SK-N-SH (cell line): ENCODE results near the gene BMX. TPM values are rescaled to one million over a fixed set of nuclear protein-coding genes. Genes with fewer than 3 reads are reported as not detected.

ENCODE experiments used
- CTCF ChIA-PET: fragments of 300-600, 350-600 bp; formaldehyde crosslinking; extraction: SDS; loops from one replicate; lab custom pipeline; 2021; lab: Yijun Ruan, JAX
- POLR2A ChIA-PET: fragments of 350-600 bp; sonication (Branson Sonifier 250); formaldehyde crosslinking; extraction: SDS; loops from one replicate; lab custom pipeline; 2020; ENCODE audit warnings: antibody characterized with exemption, inconsistent platforms; lab: Yijun Ruan, JAX
- DNase-seq: peaks from one replicate; pipeline ENCODE4 v3.0.0; 2012
- H2AFZ ChIP-seq: fragments of 200-600 bp; sonication (generic); 2 replicates; pipeline ENCODE4 v1.8.1; 2016; ENCODE audit warnings: antibody characterized with exemption, mild to moderate bottlenecking, low read depth
- H3F3A ChIP-seq: fragments of 200-600 bp; sonication (generic); replicated peaks from 2 replicates; pipeline ENCODE3; 2016; ENCODE audit warnings: antibody characterized with exemption, mild to moderate bottlenecking; ENCODE audit not compliant: insufficient read depth
- H3K27ac ChIP-seq, 2 experiments: fragments of 200-500 bp in 1 of 2; fragments of 200-600 bp in 1 of 2; sonication (Bioruptor generic) in 1 of 2; sonication (generic), shearing (Covaris generic) in 1 of 2; 2 replicates each; pipeline versions ENCODE4 v1.5.1 to v1.6.1; 2014 to 2016; ENCODE audit warnings: low read depth in 2 of 2, inconsistent platforms in 1 of 2, low read length in 1 of 2, mild to moderate bottlenecking in 1 of 2, mixed read lengths in 1 of 2
- H3K27me3 ChIP-seq: fragments of 200-600 bp; sonication (generic), shearing (Covaris generic); 2 replicates; pipeline ENCODE4 v1.6.1; 2016; ENCODE audit warnings: mixed run types; ENCODE audit not compliant: insufficient read depth
- H3K36me3 ChIP-seq, 2 experiments: fragments of 200-500 bp in 1 of 2; fragments of 200-600 bp in 1 of 2; sonication (Bioruptor generic) in 1 of 2; sonication (generic) in 1 of 2; replicated peaks in 1 of 2; 2 replicates each; pipeline versions ENCODE3 to v1.5.1; 2014 to 2016; ENCODE audit warnings: low read length in 1 of 2, mild to moderate bottlenecking in 1 of 2; ENCODE audit not compliant: insufficient read depth in 2 of 2, control insufficient read depth in 1 of 2
- H3K4me1 ChIP-seq, 2 experiments: fragments of 200-500 bp in 1 of 2; fragments of 200-600 bp in 1 of 2; sonication (Bioruptor generic) in 1 of 2; sonication (generic), shearing (Covaris generic) in 1 of 2; 2 replicates each; pipeline versions ENCODE4 v1.5.1 to v1.6.1; 2014 to 2016; ENCODE audit warnings: low read depth in 1 of 2, low read length in 1 of 2, mixed run types in 1 of 2; ENCODE audit not compliant: insufficient read depth in 2 of 2, control insufficient read depth in 1 of 2
- H3K4me2 ChIP-seq: fragments of 200-600 bp; sonication (generic), shearing (Covaris generic); 2 replicates; pipeline ENCODE4 v1.6.1; 2017; ENCODE audit warnings: mixed run types
- H3K4me3 ChIP-seq, 2 experiments: fragments of 200-500 bp in 1 of 2; fragments of 200-600 bp in 1 of 2; sonication (Bioruptor generic) in 1 of 2; sonication (generic), shearing (Covaris generic) in 1 of 2; 2 replicates each; pipeline versions ENCODE4 v1.5.1 to v1.8.1; 2014 to 2016; ENCODE audit warnings: low read depth in 2 of 2, inconsistent platforms in 1 of 2, low read length in 1 of 2, mild to moderate bottlenecking in 1 of 2, mixed read lengths in 1 of 2, moderate library complexity in 1 of 2
- H3K79me2 ChIP-seq: fragments of 200-600 bp; sonication (generic); 2 replicates; pipeline ENCODE4 v1.8.1; 2017; ENCODE audit warnings: mild to moderate bottlenecking; ENCODE audit not compliant: insufficient read depth
- H3K9ac ChIP-seq: fragments of 200-600 bp; sonication (generic); 2 replicates; pipeline ENCODE4 v1.6.1; 2017; ENCODE audit warnings: mixed run types
- H3K9me2 ChIP-seq: fragments of 200-600 bp; sonication (generic); 2 replicates; pipeline ENCODE4 v1.6.1; 2017; ENCODE audit warnings: mixed run types
- H3K9me3 ChIP-seq: fragments of 200-600 bp; sonication (generic); 2 replicates; pipeline ENCODE4 v1.6.1; 2017; ENCODE audit warnings: mixed run types, mild to moderate bottlenecking, moderate library complexity
- H4K20me1 ChIP-seq: fragments of 200-600 bp; sonication (generic); 2 replicates; pipeline ENCODE4 v1.6.1; 2017; ENCODE audit warnings: mild to moderate bottlenecking, mixed run types; ENCODE audit not compliant: insufficient read depth
- ELF1 ChIP-seq: IDR thresholded peaks from 2 replicates; pipeline ENCODE4 v1.4.0; 2012
- EP300 ChIP-seq, 2 experiments: IDR thresholded peaks; 2 replicates each; pipeline versions ENCODE4 v1.4.0 to v1.6.1; 2012; ENCODE audit warnings: borderline replicate concordance in 1 of 2, low read depth in 1 of 2, low read length in 1 of 2
- FOSL2 ChIP-seq: IDR thresholded peaks from 2 replicates; pipeline ENCODE4 v1.4.0; 2012; ENCODE audit warnings: low read depth, mild to moderate bottlenecking, moderate library complexity, borderline replicate concordance
- GABPA ChIP-seq: IDR thresholded peaks from 2 replicates; pipeline ENCODE4 v1.4.0; 2012; ENCODE audit warnings: low read depth, mild to moderate bottlenecking
- GATA2 ChIP-seq: sonication (generic); formaldehyde crosslinking; IDR thresholded peaks from 2 replicates; pipeline ENCODE4 v1.5.0; 2020; ENCODE audit warnings: mild to moderate bottlenecking, missing genetic modification reagents
- JUND ChIP-seq: IDR thresholded peaks from 2 replicates; pipeline ENCODE4 v1.4.0; 2012
- RCOR1 ChIP-seq: fragments of 150-350 bp; IDR thresholded peaks from 2 replicates; pipeline ENCODE4 v1.6.1; 2017; ENCODE audit warnings: antibody characterized with exemption, low read length
- RFX5 ChIP-seq: IDR thresholded peaks from 2 replicates; pipeline ENCODE4 v1.6.1; 2012; ENCODE audit warnings: mild to moderate bottlenecking, improper control_type of control experiment, low read length
- SIN3A ChIP-seq: IDR thresholded peaks from 2 replicates; pipeline ENCODE4 v1.6.1; 2012; ENCODE audit warnings: low read depth, mild to moderate bottlenecking, low read length, moderate library complexity, borderline replicate concordance
- SMC3 ChIP-seq: IDR thresholded peaks from 2 replicates; pipeline ENCODE4 v1.6.1; 2012; ENCODE audit warnings: low read depth, low read length, improper control_type of control experiment
- TAF1 ChIP-seq: IDR thresholded peaks from 2 replicates; pipeline ENCODE4 v1.6.1; 2012; ENCODE audit warnings: low read depth, mild to moderate bottlenecking, low read length, moderate library complexity, borderline replicate concordance
- TEAD4 ChIP-seq: IDR thresholded peaks from 2 replicates; pipeline ENCODE4 v1.4.0; 2012; ENCODE audit warnings: mild to moderate bottlenecking, borderline replicate concordance; ENCODE audit not compliant: insufficient read depth
- polyA plus RNA-seq, 3 experiments: library from polyadenylated mRNA; depleted of rRNA; stranded (reverse); fragments of >200 nt; gene quantifications; 2 replicates each; pipeline ENCODE4 v1.2.3, GENCODE V29; 2012
- TF ChIP-seq, protein P1 (sequence below): IDR thresholded peaks from 2 replicates; pipeline ENCODE4; 2012
- TF ChIP-seq, protein P2 (sequence below): IDR thresholded peaks from 2 replicates; pipeline ENCODE4 v1.4.0; 2012; ENCODE audit warnings: low read depth, borderline replicate concordance
- TF ChIP-seq, protein P3 (sequence below): IDR thresholded peaks from 2 replicates; pipeline ENCODE4 v1.4.0; 2012; ENCODE audit warnings: low read depth, borderline replicate concordance

BMX gene
- polyA plus RNA-seq, 1 of the 3 experiments (the other 2 are of a cell fraction) = not detected

DNA sequence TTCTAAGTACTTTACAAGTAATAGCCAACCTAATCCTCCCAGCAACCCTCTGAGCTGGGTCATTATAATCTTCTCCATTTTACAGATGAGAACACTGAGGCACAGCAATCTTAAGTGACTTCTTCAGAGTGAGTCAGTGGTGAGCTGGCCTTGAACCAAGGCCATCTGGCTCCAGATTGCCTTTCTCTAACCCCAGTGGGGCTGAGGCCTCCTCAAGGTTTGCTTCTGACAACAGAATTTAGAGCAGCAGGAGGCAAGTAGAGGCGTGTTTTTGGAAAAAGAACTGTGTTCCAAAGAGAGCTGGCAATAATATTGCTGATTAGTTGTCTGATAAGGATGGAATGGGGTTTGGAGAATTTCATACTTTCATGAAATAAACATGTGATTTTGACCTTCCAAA lies 48.7 kb upstream of the BMX start (continued):
- TF ChIP-seq, protein P1, sequence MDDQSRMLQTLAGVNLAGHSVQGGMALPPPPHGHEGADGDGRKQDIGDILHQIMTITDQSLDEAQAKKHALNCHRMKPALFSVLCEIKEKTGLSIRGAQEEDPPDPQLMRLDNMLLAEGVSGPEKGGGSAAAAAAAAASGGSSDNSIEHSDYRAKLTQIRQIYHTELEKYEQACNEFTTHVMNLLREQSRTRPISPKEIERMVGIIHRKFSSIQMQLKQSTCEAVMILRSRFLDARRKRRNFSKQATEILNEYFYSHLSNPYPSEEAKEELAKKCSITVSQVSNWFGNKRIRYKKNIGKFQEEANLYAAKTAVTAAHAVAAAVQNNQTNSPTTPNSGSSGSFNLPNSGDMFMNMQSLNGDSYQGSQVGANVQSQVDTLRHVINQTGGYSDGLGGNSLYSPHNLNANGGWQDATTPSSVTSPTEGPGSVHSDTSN = peak; percentile 38; the same call in 1 of the 2 replicates
- TF ChIP-seq JUND (0 out of 2 replicates have a peak, but pooled peaks have one; percentile 9), ELF1 (no peak), TEAD4 (no peak), TAF1 (no peak), RFX5 (no peak), RCOR1 (no peak; the same call in 1 of the 2 replicates)
- TF ChIP-seq, protein P2, sequence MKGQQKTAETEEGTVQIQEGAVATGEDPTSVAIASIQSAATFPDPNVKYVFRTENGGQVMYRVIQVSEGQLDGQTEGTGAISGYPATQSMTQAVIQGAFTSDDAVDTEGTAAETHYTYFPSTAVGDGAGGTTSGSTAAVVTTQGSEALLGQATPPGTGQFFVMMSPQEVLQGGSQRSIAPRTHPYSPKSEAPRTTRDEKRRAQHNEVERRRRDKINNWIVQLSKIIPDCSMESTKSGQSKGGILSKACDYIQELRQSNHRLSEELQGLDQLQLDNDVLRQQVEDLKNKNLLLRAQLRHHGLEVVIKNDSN = no peak
- TF ChIP-seq, all 33 proteins: peak for 5

DNA sequence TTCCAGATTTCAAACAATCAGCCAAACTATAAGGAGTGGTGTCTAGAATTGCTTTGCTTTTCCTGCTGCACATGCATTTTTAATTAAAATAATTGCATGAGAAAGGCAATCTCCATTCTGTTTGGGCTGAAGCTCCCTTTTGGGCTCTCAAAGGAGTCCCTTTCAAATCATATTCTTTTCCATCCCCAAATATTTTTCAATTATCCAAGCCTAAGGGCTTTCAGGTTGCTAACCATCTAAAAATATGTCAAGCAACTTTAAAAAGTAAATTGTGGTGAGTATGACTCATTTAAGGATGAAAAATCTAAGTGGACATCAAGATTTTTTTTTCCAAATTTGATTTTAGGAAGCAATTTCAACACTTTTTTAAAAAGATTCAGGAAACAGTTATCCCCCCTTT lies 35.9 kb upstream of the BMX start:
- POLR2A ChIA-PET = interaction anchor here (0.7 kb wide), 2 partner anchors 14 to 46 kb away, joined by 4 to 14 read pairs; no protein-coding TSS in a partner anchor
- TF ChIP-seq SMC3 = no peak
- TF ChIP-seq, protein P3, sequence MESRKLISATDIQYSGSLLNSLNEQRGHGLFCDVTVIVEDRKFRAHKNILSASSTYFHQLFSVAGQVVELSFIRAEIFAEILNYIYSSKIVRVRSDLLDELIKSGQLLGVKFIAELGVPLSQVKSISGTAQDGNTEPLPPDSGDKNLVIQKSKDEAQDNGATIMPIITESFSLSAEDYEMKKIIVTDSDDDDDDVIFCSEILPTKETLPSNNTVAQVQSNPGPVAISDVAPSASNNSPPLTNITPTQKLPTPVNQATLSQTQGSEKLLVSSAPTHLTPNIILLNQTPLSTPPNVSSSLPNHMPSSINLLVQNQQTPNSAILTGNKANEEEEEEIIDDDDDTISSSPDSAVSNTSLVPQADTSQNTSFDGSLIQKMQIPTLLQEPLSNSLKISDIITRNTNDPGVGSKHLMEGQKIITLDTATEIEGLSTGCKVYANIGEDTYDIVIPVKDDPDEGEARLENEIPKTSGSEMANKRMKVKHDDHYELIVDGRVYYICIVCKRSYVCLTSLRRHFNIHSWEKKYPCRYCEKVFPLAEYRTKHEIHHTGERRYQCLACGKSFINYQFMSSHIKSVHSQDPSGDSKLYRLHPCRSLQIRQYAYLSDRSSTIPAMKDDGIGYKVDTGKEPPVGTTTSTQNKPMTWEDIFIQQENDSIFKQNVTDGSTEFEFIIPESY = no peak
- TF ChIP-seq SIN3A = no peak
- TF ChIP-seq EP300 (IDR thresholded peaks at IDR 0.05; ENCODE audit: borderline replicate concordance in 1 of 2, low read depth in 1 of 2, low read length in 1 of 2) = peak in 1 of 2 experiments; percentile 52; a peak in 1 of 4 replicates
- 0 out of 2 replicates have a peak, but pooled peaks have one; percentile 13 for TF ChIP-seq FOSL2
- no peak for TF ChIP-seq GABPA
- TF ChIP-seq GATA2 (CRISPR knock-in tag) = no peak
- no peak for DNase-seq

More for the DNA sequence above, 35.9 kb upstream of the BMX start:
- Histone ChIP-seq H3K27ac (peak overlapping the region; percentile 22 to 99; a peak in 3 of 4 replicates), H3K4me3 (no peak overlapping the region), H3K36me3 (no peaks in the 10 kb centered on the region), H3K27me3 (no peaks in the 10 kb centered on the region), H3K79me2 (no peaks in the 10 kb centered on the region), H2AFZ (no peak overlapping the region), H3K9me2 (no peaks in the 10 kb centered on the region), H3K4me2 (no peak overlapping the region), H3K9ac (no peak overlapping the region), H3K4me1 (peaks cover 0 to 21% of the 10 kb centered on the region in 2 experiments; a peak in 2 of 4 replicates), H3F3A (no peaks in the 10 kb centered on the region), H3K9me3 (no peaks in the 10 kb centered on the region), H4K20me1 (no peaks in the 10 kb centered on the region)
- CTCF ChIA-PET = interaction anchor here (0.9 to 1.1 kb wide), 2 partner anchors 46 to 116 kb away, joined by 3 to 5 read pairs; no protein-coding TSS in a partner anchor
